Amygdala (tissue), 56 donors: Measurements from ENCODE around the gene MCF2L.

Experiments
- DNase-seq, 56 donors: peaks; one replicate each; lab custom pipeline; 2025; lab: John Stamatoyannopoulos, UW

The MCF2L gene

DNA sequence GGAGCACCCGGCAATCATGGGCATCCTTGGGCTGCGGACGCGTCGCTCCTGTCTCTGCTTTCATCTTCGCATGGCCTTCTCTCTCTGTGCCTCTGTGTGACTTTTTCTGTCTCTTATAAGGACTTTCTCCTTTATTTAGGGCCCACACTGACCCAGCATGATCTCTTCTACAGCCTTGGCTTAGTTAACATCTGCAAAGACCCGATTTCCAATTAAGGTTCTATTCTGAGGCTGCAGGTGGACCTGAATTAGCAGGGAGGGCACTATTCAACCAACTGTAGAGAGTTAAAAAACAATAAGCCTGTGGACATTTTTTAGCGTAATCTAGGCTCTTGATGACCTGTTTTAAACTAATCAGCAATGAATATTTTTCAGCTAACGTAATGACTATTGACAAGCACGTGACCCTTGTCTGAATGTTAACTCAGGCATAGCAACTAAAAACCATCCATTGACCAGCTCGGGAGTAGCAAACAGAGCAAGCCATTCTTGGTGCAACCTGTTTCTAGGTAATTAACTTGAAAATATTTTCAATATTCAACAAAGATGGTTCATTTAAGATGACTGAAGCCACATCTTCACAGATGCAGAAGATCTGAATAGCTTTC, 168.8 kb downstream of the MCF2L start:
- DNase-seq: no peak

GRCh38 chr13:113138792-113139551, 170.0 kb downstream of the MCF2L start:
- DNase-seq: no peak

GRCh38 chr13:113139577-113139976, 170.6 kb downstream of the MCF2L start:
- no peak for DNase-seq

DNA sequence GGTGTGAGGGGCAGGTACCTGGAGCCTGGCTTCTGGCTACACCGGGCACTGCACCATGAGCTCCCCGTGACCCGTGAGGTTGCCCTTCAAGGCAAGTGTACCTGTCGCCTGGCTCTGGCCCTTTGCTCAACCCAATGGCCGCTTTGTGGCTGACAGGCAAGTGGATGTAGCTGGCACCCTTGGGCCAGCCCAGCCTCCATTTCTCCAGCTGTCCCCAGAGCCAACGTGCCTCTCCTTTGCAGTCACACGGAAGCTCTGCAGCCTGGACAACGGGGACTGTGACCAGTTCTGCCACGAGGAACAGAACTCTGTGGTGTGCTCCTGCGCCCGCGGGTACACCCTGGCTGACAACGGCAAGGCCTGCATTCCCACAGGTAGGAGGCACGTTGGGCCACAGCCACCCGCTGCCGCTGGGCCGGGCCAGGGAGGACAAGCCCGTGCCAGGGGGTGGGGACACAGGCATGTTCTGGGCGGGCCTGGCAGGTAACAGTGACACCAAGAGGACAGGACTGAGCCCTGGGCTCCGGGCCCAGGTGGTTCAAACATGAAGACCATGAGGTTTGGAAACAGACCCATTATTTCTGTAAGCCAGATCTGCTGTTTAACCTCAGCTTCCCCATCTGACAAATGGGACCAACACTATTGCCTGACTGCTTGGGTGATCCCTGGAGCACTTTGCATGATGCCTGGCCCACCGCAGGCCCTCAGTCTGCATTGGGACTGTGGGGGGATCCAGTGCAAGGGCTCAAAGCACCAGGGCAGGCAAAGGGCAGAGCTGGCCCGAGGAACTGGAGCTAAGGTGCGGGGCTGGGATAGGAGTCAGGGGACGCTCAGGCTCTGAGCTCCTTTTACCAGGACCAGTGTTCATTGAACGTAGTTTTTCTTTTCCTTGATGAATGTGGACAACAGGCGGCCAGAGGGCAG, 171.9 kb downstream of the MCF2L start:
- DNase-seq: no peak

GRCh38 chr13:113141601-113141970, 172.6 kb downstream of the MCF2L start:
- DNase-seq: no peak

- DNase-seq: no peak
These were observed 173.9 kb downstream of the MCF2L start for GRCh38 chr13:113142876-113143275.

- no peak for DNase-seq
These were observed 174.6 kb downstream of the MCF2L start for GRCh38 chr13:113143466-113144254.

GRCh38 chr13:113144255-113144629, 175.2 kb downstream of the MCF2L start:
- no peak for DNase-seq

GRCh38 chr13:113145496-113145895, 176.5 kb downstream of the MCF2L start:
- no peak for DNase-seq

GRCh38 chr13:113145911-113146598, 177.0 kb downstream of the MCF2L start:
- DNase-seq: no peak

DNA sequence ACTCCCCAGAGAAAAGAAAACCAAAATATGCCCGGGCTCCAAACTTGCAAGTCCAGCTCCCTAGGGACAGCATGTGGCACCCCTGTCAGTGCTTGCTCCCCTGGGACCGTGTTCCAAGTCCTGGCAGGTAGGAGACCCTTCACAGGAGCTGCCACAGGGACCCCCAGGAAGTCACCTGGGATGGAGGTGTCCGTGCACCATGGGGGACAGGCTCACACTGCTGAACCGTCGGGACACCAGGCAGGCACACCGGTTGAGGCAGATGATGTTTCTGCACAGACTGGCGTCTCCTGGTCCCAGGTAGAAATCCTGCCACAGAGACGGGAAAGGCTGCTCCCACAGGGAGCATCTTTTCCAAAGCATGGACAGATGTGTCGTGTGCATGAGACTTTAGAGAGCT, 177.7 kb downstream of the MCF2L start:
- DNase-seq: no peak

- DNase-seq: no peak
These were observed 178.2 kb downstream of the MCF2L start for GRCh38 chr13:113147206-113147605.

DNA sequence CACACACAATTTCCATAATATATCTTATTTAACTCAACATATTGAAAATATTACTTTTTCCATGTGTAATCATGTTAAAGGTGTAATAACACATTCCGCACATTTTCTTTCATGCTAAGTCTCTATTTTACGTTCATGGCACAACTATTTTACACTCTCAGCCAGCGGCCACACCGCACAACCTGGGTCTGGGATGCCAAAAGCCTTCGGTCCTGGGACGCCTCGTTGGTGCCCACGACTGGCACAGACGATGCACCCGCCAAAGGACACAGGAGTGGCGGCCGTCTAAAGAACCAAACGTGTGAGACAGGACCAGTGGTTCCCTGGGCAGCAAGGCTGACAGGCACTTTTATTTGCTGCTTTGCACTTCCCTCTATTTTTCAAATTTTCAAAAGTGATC, 179.4 kb downstream of the MCF2L start:
- no peak for DNase-seq

DNA sequence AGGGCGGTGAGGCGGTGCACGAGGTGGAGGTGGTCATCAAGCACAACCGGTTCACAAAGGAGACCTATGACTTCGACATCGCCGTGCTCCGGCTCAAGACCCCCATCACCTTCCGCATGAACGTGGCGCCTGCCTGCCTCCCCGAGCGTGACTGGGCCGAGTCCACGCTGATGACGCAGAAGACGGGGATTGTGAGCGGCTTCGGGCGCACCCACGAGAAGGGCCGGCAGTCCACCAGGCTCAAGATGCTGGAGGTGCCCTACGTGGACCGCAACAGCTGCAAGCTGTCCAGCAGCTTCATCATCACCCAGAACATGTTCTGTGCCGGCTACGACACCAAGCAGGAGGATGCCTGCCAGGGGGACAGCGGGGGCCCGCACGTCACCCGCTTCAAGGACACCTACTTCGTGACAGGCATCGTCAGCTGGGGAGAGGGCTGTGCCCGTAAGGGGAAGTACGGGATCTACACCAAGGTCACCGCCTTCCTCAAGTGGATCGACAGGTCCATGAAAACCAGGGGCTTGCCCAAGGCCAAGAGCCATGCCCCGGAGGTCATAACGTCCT, 180.0 kb downstream of the MCF2L start:
- no peak for DNase-seq
